ENCODE measurements around the gene CAMTA1. TPM values are rescaled to one million over a fixed set of nuclear protein-coding genes. Genes with fewer than 3 reads are reported as not detected.

CAMTA1 gene
- total and polyA plus RNA-seq, 8 donors: 13.0 to 54.2 (median 23.6) TPM

DNA sequence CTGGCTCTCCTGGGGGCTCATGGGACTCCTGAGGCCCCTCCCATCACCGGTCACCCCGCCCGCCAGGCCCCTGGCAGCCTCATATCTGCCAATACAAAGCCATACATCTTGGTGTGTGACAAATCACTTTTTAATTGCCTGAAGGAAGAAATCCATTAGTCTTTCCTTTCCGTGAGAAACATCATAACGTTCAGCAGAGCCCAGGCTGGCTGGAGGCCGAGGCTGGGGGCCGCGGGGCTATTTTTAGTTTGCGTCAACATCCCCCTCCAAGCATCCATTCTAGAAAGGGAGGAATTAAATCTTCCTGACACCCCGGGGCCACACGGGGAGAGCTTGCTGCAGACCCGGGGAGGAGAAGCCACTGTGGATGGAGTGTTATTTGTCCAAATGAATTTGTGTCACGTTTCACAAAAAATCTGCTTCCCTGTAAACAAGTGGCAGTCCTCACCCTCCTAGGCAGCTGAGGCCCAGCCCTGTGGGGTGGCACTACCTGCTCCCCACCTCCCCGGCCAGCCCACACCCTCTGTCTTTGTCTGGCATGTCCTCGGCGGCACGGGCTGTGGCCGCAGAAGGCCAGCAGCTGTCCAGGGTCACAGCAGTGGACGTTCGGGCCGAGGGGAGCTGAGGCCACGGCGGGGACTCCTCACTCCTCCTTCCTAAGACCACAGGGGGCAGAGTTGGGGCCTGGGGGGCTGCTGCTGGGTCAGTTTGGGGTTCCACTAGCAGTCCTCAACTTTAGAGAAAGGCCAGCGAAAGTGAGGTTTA is 749.0 kb downstream of the CAMTA1 start:
- Histone ChIP-seq H3K4me3 (no peak overlapping the region), H3K9me3 (no peaks in the 10 kb centered on the region), H3K27ac (no peak overlapping the region), H3K4me1 (no peaks in the 10 kb centered on the region), H3K27me3 (no peaks in the 10 kb centered on the region), H3K36me3 (no peaks in the 10 kb centered on the region)
- intact Hi-C loops (cut with DNase I): no loop called here
- FAIRE-seq (no peak), DNase-seq (peak in 2 of 6 donors; percentile 47 to 51), ATAC-seq (no peak)
- TF ChIP-seq, protein P1, sequence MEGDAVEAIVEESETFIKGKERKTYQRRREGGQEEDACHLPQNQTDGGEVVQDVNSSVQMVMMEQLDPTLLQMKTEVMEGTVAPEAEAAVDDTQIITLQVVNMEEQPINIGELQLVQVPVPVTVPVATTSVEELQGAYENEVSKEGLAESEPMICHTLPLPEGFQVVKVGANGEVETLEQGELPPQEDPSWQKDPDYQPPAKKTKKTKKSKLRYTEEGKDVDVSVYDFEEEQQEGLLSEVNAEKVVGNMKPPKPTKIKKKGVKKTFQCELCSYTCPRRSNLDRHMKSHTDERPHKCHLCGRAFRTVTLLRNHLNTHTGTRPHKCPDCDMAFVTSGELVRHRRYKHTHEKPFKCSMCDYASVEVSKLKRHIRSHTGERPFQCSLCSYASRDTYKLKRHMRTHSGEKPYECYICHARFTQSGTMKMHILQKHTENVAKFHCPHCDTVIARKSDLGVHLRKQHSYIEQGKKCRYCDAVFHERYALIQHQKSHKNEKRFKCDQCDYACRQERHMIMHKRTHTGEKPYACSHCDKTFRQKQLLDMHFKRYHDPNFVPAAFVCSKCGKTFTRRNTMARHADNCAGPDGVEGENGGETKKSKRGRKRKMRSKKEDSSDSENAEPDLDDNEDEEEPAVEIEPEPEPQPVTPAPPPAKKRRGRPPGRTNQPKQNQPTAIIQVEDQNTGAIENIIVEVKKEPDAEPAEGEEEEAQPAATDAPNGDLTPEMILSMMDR (IDR thresholded peaks at IDR 0.05): no peak
- WGBS, 2 donors: 27 to 29% methylated on average over 24 of the region's 24 CpGs

DNA sequence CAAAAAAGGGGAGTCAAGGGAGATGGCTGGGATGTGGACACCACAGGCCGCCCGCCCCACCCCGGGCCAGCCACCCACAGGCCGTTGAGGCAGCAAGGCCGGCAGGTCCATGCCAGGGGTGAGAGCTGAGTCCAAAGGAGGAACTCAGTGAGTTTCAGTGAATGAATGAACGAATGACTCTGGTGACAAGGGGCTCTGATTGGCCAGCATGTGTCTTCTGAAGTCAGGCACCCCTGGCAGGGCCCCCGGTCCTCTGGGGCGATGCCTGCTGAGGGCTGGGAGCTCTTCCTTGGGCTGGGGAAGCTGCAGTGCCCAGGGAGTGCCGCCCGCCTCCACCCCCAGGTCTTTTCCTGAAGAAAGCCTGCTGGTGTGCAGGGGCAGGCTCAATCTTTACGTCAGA is 749.8 kb downstream of the CAMTA1 start:
- H3K27ac ChIP-seq: no peak overlapping the region
- ATAC-seq (no peak), DNase-seq (peak in 1 of 6 donors; percentile 21), FAIRE-seq (no peak)
- no peak overlapping the region for H3K4me3 ChIP-seq
- intact Hi-C loops (cut with DNase I): no loop called here
- H3K27me3 ChIP-seq: no peaks in the 10 kb centered on the region
- no peaks in the 10 kb centered on the region for H3K36me3 ChIP-seq
- WGBS, 2 donors: 76 to 85% methylated on average over 11 of the region's 11 CpGs
- TF ChIP-seq, protein P1 (IDR thresholded peaks at IDR 0.05): no peak
- H3K4me1 ChIP-seq: no peaks in the 10 kb centered on the region
- no peaks in the 10 kb centered on the region for H3K9me3 ChIP-seq

DNA sequence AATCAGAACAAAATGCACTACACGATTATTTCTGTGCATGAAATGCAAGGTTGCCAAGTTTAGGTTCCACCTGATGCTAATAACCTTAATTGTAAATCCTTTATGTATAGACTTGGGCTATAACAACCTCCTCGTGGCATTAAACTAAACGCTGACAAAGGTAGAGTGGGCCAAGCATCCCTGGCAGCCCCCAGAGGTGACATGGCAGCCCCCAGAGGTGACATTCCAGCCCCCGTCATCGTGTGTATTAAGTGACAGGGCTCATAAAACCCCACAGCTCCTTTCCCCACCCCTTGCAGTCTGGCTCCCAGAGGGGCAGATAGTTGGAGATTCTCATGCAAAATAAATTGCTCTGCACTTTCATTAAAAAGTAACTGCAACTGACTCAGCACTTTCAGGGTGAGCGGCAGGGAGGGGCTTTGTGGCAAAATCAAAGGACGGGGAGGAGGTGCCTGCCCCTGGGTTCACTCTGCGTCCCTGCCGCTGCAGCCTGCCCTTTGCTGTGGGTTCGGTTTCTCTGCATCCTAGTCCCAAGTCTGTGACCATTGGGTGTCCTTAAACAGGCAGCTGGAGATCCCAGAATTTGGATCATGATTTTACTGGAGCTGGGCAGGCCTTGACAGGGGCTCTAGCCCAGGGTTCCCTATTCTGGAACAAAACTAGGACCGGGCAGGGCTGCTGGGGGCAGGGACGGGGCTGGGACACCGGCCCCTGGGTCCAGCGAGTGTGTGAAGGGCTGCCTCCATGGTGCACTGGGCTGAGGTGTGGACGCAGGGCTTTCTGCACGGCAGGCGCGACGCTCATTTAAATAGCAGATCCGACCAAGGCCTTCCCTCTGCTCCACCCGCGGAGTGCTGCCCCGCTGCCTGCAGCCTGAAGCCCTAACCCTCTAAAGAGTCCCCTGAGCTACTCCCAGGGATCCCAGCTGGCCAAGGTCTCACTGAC is 751.0 kb downstream of the CAMTA1 start:
- H3K4me1 ChIP-seq: no peaks in the 10 kb centered on the region
- ATAC-seq (no peak), DNase-seq (peak in 2 of 6 donors; percentile 22 to 30), FAIRE-seq (no peak)
- TF ChIP-seq, protein P1 (IDR thresholded peaks at IDR 0.05): no peak
- H3K27ac ChIP-seq: no peak overlapping the region
- no peaks in the 10 kb centered on the region for H3K36me3 ChIP-seq
- no peak overlapping the region for H3K4me3 ChIP-seq
- no peaks in the 10 kb centered on the region for H3K9me3 ChIP-seq
- H3K27me3 ChIP-seq: no peaks in the 10 kb centered on the region
- intact Hi-C loops (cut with DNase I): no loop called here
- WGBS, 2 donors: 44 to 53% methylated on average over 23 of the region's 23 CpGs

DNA sequence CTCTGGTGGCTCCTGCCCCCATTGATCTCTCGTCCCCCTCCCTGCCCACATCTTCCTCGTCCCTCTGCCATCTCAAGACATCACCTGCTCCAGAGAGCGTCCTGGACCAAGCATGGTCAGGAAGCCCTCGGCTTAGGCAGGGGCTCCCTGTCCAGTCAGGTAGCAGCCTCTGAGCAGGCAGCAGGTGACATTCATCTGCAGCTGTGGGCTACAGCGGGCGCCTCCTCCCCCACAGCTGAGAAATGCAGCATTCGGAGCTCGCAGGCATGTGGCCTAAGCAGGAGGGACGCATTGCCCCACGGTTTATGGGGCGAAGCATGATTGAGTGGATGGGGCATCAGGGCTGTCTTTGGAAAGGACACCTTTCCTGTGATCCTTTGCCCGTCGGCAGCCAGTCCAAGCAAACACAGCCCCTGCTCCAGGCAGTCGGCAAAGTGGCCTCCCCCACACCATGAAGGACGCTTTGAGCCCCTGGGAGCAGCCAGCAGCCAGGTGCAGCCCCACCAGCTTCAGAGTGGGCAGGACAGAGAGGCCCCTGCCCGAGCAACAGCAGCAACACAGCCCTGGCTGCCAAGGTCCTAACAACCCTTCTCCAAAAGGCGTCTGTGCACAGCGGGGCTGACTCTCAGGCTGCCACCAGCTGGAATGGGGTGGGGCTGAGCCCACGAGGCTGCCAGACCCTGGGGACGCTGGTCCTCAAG is 751.8 kb downstream of the CAMTA1 start:
- H3K27ac ChIP-seq: no peak overlapping the region
- intact Hi-C loops (cut with DNase I): no loop called here
- TF ChIP-seq, protein P1 (IDR thresholded peaks at IDR 0.05): no peak
- DNase-seq (peak in 2 of 6 donors; percentile 43 to 51), FAIRE-seq (no peak), ATAC-seq (no peak)
- H3K27me3 ChIP-seq: no peaks in the 10 kb centered on the region
- no peaks in the 10 kb centered on the region for H3K9me3 ChIP-seq
- no peaks in the 10 kb centered on the region for H3K36me3 ChIP-seq
- no peak overlapping the region for H3K4me3 ChIP-seq
- no peaks in the 10 kb centered on the region for H3K4me1 ChIP-seq
- WGBS, 2 donors: 38 to 41% methylated on average over 20 of the region's 20 CpGs
